HFFc6 (cell line): ENCODE measurements around the gene WDR35. TPM values are rescaled to one million over a fixed set of nuclear protein-coding genes. Genes with fewer than 3 reads are reported as not detected.
A peak's percentile ranks its signal among the peaks of the same experiment; 100 is the strongest.

ENCODE experiments used
- DNase-seq: peaks from one replicate; pipeline ENCODE4 v3.0.0-alpha.2; 2018
- H3K27ac Mint-ChIP-seq: 2 replicates; pipeline ENCODE4 v1.8.0; 2020; ENCODE audit warnings: mild to moderate bottlenecking, mixed read lengths
- H3K27me3 Mint-ChIP-seq: 2 replicates; pipeline ENCODE4 v1.8.0; 2021; ENCODE audit warnings: mild to moderate bottlenecking, moderate library complexity, mixed read lengths; ENCODE audit not compliant: insufficient read depth
- H3K36me3 Mint-ChIP-seq: 2 replicates; pipeline ENCODE4 v1.8.0; 2021; ENCODE audit warnings: low read depth, mixed read lengths
- H3K4me1 Mint-ChIP-seq: 2 replicates; pipeline ENCODE4 v1.8.0; 2020; ENCODE audit warnings: low read depth, mixed read lengths
- H3K4me3 Mint-ChIP-seq: 2 replicates; pipeline ENCODE4 v1.8.0; 2020; ENCODE audit warnings: mild to moderate bottlenecking, moderate library complexity, mixed read lengths
- H3K9me3 Mint-ChIP-seq: 2 replicates; pipeline ENCODE4 v1.8.0; 2020; ENCODE audit warnings: mild to moderate bottlenecking, mixed read lengths
- CTCF ChIP-seq: fragments of 200-600 bp; sonication (generic); IDR thresholded peaks from 2 replicates; pipeline ENCODE4 v1.5.0; 2021; ENCODE audit warnings: antibody characterized with exemption, mild to moderate bottlenecking
- total RNA-seq, 6 experiments: library from RNA; stranded (reverse); fragmentation: NEBNext Ultra II Directional; extraction: Animal tissue kit (Norgen Biotek cat#: 25700); gene quantifications; 2 replicates in 1 of 6; 3 replicates in 5 of 6; pipeline ENCODE4 v1.2.3, GENCODE V29; 2021

WDR35 gene
- total RNA-seq, 6 experiments from 2014 or later: 4.5 to 5.4 (median 5.2) TPM

DNA sequence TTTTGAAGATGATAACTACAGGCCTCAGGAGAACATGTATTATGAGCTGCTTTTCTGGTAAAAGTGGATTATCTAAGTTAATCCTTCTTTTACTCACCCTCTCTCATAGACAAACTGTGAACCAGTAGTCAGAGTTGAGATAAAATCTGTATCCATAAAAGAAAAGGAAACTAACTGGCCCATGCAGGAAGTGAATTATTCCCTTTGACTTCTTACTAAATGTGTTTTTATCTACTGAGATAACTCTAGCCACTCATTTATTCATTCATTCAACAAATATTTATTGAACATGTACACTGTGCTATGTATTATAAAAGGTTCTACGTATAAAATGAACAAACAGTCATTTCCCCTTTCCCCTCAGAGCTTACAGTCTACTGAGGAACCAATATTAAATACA lies 10.0 kb downstream of the WDR35 start:
- no peaks in the 10 kb centered on the region for H3K9me3 Mint-ChIP-seq
- H3K27me3 Mint-ChIP-seq: no peaks in the 10 kb centered on the region
- TF ChIP-seq CTCF: no peak
- peak overlapping the region; percentile 5; the same call in 1 of the 2 replicates for H3K4me3 Mint-ChIP-seq
- H3K36me3 Mint-ChIP-seq: peaks cover 2% of the 10 kb centered on the region; the same call in 1 of the 2 replicates
- peak; percentile 35 for DNase-seq
- H3K4me1 Mint-ChIP-seq: peaks cover 39% of the 10 kb centered on the region
- peak overlapping the region; percentile 68 for H3K27ac Mint-ChIP-seq

DNA sequence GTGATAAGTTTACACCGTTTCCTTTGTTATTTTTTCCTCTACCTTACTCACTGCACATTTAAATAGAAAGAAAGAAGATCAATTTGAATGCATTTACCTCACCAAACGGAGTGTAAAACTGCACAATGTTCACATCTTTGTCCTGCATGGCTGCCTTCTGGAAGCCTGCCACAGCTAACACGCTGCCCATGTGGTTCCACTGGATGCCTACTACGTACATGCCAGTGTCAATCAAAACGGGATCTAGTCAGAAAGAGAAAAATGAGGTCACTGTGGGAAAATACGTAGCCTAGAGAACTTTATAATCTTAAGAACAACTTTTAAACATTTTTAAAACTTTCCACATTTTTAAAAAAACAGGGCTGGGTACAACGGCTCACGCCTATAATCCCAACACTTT lies 16.4 kb downstream of the WDR35 start:
- no peaks in the 10 kb centered on the region for H3K9me3 Mint-ChIP-seq
- TF ChIP-seq CTCF: no peak
- H3K4me3 Mint-ChIP-seq: no peak overlapping the region
- no peaks in the 10 kb centered on the region; the same call in 1 of the 2 replicates for H3K27me3 Mint-ChIP-seq
- H3K4me1 Mint-ChIP-seq: no peaks in the 10 kb centered on the region; the same call in 1 of the 2 replicates
- H3K27ac Mint-ChIP-seq: no peak overlapping the region
- peaks cover 6% of the 10 kb centered on the region; the same call in 1 of the 2 replicates for H3K36me3 Mint-ChIP-seq
- no peak for DNase-seq

DNA sequence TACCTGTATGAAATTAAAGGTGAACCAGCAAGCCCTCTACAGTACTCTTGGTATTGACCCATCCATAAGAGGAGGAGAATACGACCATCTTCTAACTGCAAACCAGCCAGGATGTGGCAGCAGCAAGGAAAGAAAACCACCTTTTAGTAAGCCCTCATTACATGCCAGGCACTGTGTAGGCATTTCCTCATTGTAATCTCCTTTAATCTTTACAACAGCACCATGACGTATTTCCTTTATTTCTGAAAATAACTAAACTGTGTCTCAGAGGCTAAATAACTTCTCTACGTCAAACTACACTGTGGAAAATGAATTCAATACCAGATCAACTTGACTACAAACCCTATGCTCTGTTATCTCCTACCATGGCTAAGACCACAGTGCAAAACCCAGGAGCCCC lies 18.2 kb downstream of the WDR35 start:
- Mint-ChIP-seq H3K27ac (no peak overlapping the region), H3K27me3 (no peaks in the 10 kb centered on the region; the same call in 1 of the 2 replicates), H3K4me1 (no peaks in the 10 kb centered on the region; the same call in 1 of the 2 replicates), H3K9me3 (no peaks in the 10 kb centered on the region), H3K4me3 (no peak overlapping the region), H3K36me3 (peaks cover 6% of the 10 kb centered on the region; the same call in 1 of the 2 replicates)
- DNase-seq: no peak
- no peak for TF ChIP-seq CTCF

DNA sequence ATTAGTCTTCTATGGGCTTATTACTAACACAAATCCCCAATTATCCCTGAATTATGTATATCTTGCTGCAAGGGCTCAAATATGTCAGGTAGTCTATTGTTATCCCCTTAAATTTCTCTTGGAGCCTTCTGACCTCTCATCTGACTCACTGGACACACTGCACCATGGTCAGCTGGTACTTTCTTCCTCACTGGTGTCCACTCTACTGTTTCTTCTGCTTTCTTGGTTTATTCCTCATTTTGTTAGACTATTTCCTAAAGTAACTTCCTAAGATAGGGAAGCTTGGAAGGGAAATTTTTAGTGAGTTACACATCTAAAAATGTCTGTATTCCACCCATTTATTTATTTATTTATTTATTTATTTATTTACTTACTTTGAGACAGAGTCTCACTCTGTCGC lies 26.5 kb downstream of the WDR35 start:
- TF ChIP-seq CTCF: no peak
- Mint-ChIP-seq H3K4me1 (no peaks in the 10 kb centered on the region), H3K36me3 (no peaks in the 10 kb centered on the region; the same call in 1 of the 2 replicates), H3K27me3 (no peaks in the 10 kb centered on the region), H3K4me3 (no peak overlapping the region), H3K27ac (no peak overlapping the region), H3K9me3 (no peaks in the 10 kb centered on the region)
- no peak for DNase-seq

GRCh38 chr2:19955544-19956422 lies 34.1 kb downstream of the WDR35 start:
- DNase-seq: peak; percentile 71
- no peaks in the 10 kb centered on the region; the same call in 1 of the 2 replicates for H3K36me3 Mint-ChIP-seq
- H3K27me3 Mint-ChIP-seq: no peaks in the 10 kb centered on the region
- TF ChIP-seq CTCF: peak; percentile 94
- no peaks in the 10 kb centered on the region for H3K9me3 Mint-ChIP-seq
- H3K4me1 Mint-ChIP-seq: no peaks in the 10 kb centered on the region
- H3K4me3 Mint-ChIP-seq: no peak overlapping the region
- no peak overlapping the region for H3K27ac Mint-ChIP-seq
